Stimulated activated CD8-positive, alpha-beta memory T cell treated with anti-CD3 and anti-CD28 coated beads, Interleukin-2, amount 100 ng/mL, for 1 hour (primary cell): ENCODE data around the gene MTG2.

Source experiments
- DNase-seq, 2 donors: peaks; one replicate each; pipeline ENCODE4 v3.0.0-alpha.2; 2020; ENCODE audit warnings: low read depth in 2 of 2

Gene MTG2

DNA sequence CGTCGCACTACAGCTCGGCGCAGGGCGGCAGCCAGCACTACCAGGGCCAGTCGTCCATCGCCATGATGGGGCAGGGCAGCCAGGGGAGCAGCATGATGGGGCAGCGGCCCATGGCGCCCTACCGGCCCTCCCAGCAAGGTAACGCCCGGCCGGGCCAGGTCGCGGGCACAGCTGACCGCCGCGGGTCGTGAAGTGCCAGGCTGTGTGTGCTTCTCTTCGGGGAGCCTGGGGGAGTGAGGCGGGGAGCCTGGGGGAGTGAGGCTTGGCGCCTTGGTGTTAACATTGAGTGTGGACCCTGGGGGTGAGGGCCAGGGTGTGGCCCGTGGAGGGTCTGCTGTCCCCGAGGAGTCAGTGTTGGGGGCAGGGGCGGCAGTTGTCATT lies 19.4 kb upstream of the MTG2 start:
- no peak for DNase-seq

DNA sequence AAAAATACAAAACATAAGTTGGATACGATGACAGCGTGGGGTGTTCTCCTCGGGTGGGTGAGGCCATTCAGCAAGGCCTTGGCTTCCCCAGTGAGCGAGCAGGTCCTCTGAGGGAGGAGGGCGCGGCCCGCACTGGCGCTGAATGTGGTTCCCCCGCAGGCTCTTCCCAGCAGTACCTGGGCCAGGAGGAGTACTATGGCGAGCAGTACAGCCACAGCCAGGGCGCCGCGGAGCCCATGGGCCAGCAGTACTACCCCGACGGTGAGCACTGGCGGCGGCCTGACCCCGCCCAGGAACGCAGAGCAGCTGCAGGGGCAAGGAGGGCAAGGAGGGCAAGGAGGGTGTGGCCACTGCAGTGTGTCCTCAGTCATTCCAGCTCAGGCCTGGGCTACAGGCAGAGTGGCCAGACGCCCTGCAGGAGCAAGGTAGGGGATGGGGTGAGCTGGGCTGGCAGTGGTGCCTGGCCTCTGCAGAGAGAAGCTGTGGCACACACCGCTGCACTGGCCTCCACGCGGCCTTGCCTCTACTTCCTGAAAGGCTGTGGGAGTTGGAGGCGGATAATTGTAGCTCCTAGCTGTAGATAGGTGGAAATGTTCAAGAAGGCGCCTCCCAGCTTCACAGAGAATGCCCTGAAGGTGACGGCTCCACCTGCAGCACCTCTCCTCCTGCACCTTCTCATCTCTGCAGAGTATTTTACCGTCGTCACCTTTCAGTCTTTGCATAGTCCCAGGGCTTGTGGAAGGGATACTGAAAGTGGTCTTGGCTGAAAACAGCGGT lies 18.7 kb upstream of the MTG2 start:
- no peak for DNase-seq

- DNase-seq = no peak
Measured at GRCh38 chr20:62164879-62165761, 17.7 kb upstream of the MTG2 start.

DNA sequence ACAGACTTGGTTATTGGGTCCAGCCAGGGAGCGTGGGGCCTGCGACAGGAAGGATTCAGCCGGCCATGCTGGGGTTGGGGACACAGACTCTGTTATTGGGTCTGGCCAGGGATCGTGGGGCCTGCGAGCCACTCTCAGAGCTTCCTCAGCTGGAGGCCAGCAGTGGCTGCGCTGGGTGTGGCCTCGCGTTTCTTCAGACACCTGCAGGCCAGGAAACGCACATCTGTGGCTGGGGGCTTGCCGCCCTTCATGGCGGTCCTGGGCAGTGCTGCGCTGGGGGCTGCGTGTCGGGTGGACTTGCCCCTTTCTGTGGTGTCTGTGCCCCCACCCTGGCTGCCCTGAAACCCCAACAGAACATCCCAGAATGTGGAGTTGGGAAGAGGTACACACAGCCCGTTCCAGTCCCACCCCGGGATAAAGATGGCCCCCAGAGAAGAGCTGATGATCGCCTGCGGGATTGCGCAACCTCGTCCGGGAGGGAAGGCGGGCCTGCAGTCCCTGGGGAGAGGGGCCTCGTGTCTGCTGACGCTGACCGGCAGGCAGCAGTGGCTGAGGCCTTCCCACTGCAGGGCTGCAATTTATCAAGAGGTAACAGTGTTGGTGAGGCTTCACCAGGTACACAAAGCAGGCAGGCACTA lies 16.9 kb upstream of the MTG2 start:
- DNase-seq = no peak

- DNase-seq = no peak
Measured at GRCh38 chr20:62167474-62167873, 15.4 kb upstream of the MTG2 start.

GRCh38 chr20:62168061-62168460 lies 14.8 kb upstream of the MTG2 start:
- DNase-seq = no peak

- no peak for DNase-seq
Measured at GRCh38 chr20:62168890-62169435, 13.9 kb upstream of the MTG2 start.

DNA sequence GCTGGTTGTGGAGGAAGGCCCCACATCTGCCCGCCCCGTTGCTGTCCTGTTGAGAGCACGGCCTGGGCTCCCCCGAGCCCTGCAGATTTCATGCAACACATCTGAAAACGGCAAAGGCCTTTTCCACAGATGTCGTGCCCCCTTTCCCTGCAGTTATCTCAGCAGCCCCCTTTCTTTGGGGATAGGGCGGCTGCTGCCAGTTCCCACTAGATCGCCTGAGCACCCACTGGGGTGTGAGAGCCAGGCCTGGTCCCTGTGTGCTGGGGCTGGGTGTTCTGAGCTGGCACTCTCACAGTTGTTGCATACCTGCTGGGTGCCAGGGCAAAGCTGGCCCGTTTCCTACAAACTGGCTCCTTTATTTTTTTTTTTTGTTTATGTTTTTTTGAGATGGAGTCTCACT lies 12.3 kb upstream of the MTG2 start:
- DNase-seq = no peak

DNA sequence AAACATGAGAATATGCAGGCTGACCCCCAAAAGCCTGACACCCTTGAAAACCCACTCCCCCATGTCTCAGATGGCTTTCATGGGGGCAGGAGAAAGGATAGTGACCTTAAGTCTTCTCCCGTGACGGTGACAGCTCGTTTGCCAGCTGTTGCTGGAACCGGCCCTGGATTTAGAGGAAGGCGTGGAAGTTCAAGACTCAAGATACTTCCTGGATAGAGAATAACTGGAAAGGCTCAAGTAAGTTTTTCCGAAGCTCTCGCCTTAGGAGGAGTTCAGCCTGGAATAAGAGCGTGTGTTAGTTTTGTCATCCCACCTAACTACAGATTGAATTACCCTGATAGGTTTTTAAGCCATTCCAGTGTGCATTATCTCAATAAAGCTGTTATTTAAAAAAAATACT lies 11.6 kb upstream of the MTG2 start:
- DNase-seq = no peak

GRCh38 chr20:62172666-62173065 lies 10.2 kb upstream of the MTG2 start:
- no peak for DNase-seq

DNA sequence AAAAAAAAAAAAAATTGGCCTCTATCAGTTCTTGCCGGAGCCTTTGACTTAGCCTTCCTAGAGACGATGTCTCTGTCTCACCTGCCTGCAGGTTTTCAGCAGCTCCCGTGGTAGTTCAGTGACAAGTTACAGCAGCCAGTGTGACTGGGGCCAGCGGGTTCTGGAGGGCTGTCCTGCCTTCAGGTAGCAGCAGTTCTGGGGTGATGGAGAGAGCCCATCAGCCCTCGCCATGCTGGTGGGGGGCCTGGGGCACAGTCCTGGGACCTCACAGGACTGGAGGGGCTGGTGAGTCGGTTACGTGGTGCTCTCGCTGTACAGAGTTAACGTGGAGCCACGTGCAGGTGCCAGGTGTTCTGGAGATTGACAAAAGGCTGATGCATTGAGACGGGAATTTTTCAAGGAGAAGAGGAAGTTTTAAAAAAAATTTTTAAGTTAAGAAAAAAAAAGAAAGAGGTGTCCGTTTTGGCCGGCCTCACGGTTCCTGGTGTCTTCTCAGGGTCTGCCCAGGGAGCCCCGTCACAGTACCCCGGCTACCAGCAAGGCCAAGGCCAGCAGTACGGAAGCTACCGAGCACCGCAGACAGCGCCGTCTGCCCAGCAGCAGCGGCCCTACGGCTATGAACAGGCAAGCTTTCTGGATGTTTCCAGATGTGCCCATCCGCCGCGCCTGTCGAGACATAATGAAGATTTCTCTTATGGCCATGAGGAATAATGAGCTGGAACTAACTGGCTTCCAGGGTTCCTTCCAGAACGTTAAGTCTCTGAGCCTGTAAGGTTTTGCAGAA lies 8.6 kb upstream of the MTG2 start:
- no peak for DNase-seq

DNA sequence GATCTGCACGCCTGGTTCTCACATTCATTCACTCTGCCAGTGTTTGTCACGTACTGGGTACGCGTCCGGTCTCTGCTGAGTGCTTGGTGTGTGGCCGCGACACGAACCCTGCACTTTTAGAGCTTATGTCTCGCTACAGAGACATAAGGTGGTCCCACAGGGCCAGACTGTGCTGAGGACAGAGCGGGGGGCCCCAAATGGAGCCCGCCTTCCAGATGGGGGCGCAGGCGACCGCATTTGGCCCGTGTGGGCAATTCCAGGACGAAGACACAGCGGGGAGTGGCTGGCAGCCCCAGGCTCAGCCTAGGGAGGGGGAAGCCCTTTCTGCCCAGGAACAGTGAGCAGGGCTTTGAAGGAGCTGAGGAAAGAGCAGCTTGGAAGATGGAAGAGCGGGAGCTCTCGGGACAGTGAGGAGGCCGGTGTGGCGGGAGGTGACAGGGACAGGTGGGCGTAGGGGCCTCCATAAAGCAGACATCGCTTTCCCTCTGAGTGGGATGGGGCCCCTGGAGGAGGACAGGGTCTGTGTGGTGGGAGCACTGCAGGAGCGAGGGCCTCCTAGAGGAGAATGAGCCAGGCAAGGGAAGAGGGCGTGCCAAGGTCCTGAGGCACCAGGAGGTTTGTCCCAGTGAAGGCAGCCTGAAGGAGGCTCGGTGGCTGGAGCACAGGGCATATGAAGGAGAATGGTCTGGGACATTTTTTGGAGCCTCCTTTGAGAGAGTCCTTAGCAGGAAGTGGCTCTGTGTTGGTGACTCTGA lies 7.8 kb upstream of the MTG2 start:
- DNase-seq = no peak

DNA sequence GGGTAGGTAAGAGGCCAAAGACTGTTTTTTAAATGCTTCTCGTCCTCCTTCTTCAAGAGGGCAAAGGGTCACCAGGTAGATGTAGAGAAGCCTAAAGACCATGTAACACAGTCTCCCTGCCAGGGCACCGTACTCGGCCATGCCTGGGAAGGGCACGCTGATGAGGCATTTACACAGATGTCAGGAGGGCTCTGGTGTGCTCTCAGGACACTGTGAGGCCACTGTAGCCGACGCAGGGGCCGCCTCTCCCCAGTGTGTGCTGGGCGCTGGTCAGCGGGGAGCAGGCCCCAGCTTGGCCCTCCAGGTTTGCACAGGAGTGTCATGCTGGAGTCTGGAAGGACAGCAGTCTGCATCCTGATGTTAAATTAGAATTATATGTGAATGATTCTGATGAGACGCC lies 7.1 kb upstream of the MTG2 start:
- DNase-seq = no peak

DNA sequence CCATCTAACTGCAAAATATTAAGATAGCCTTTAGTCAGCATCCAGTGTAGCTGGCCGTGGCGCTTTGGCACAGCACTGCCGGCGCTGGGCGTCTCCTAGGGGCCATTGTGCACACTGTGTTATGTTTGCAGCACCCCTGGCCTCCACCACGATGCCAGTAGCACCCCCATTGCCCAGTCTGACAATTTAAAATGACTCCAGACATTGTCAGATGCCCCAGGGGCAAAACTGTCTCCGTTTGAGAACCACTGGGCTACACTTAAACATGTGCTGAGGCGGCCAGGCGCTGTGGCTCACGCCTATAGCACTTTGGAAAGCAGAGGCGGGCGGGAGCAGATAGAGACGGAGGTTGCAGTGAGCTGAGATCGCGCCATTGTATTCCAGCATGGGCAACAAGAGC lies 6.0 kb upstream of the MTG2 start:
- no peak for DNase-seq

DNA sequence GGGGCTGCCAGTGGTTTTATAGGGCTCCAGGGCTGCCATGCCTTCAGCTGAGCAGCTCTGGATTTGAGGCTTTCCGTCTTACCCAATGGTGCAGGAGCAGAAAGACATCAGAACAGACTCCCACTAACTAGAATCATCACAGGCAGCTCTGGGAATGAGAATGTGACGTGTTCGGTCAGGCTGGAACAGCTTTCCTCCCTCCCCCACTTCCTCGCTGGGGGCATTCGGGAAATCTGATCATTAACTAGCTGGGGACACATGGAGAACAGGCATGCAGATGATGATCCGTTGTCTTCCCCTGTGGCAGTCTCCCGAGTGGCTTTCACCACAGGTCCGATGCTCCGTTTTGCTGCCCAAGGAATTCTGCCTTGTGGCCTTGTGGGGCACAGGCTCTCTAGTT lies 5.5 kb upstream of the MTG2 start:
- DNase-seq = no peak

- DNase-seq = no peak
Measured at GRCh38 chr20:62178316-62179161, 4.3 kb upstream of the MTG2 start.

DNA sequence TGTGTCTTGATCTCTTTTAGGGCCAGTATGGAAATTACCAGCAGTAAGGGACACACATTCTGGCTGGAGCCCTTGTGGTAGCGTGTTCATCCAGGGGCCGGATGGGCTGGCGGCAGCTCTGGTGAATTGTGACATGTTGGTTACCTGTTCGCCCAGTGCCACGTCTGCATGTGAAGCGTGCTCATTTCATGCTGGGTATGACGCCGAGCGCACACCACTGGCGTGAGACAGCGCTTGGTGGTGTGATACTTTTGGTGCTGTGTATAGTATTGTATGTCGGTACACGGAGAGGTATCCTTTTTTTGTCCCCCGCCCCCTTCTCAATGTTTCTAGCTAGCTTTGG lies 3.7 kb upstream of the MTG2 start:
- no peak for DNase-seq

DNA sequence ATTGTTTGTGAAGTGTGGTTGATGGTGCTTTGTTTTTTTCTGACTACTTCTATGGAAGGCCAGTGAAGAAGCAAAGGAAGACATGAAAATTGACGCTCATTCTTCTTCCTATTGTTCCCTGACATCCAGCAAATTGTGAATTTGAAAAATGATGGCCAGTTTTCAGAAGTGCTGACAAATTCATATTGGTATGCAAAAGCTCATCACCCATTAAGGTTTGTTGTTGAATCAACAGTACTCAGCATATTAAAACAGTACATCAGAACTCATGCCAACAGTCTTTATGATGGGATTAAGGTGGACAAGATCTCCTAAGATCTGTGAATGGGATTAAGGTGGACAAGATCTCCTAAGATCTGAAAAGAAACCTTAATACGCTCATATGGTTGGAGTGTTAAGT lies 1.0 kb upstream of the MTG2 start:
- no peak for DNase-seq

DNA sequence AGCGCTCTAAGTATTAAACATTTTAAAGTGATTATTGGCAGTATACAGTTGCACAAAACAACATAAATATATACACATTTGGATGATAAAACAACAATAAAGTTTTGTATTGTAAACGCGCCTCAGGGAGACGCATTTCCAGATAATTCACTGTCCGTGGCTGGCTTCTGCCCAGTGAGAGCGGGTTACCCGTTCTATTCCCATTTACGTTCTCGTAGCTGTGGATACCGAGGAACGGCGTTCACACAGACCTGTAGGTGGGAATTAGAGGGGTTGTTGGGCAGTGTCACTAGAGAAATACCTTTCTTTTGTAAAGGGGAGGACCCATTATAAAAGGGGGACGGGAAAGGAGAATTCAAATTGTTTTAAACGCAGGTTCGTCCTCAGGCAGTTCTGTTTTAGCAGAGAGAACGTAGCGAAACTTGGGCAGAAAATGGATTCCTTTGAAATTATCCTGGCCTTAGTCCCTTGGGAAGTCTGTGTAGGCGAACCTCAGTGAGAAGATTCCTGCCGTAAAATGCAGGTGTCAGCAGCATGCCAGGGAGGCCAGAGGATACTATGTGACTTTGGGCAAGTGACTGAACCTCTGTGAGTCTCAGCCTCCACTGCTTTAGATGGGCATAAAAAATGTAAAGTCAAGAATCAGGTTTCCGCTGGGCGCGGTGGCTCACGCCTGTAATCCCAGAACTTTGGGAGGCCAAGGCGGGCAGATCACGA lies 756 bp downstream of the MTG2 start:
- DNase-seq = no peak

DNA sequence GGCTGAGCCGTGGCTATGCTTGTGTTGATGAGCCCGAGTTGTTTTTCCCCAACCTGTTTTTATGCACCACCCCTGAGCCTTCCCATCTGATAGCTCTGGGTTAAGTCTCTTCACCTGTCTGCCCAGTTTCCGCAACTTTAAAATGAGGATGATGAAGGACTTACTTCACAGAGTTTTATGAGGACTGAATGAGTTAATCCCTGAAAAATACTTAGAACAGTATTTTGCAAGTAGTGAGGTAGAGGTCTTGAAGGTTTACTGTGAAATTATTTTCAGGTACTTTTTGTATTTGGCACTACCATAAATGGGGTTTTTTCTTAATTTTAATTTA lies 3.2 kb downstream of the MTG2 start:
- DNase-seq = no peak
